Caco-2 (cell line): ENCODE results near the gene PCNX4. TPM values are rescaled to one million over a fixed set of nuclear protein-coding genes. Genes with fewer than 3 reads are reported as not detected.

Experiments
- BruUV-seq: library from RNA; stranded (reverse); fragments of 400-500 nt; replicated peaks from 2 replicates; lab custom pipeline; 2021; lab: Mats Ljungman, UMichigan
- CTCF ChIA-PET: fragments of 300-600 bp; sonication (Branson Sonifier 250); formaldehyde crosslinking; loops from one replicate; lab custom pipeline; 2022; ENCODE audit warnings: antibody characterized with exemption; lab: Charles Lee
- POLR2A ChIA-PET: fragments of 300-600 bp; sonication (Branson Sonifier 250); formaldehyde crosslinking; loops from one replicate; lab custom pipeline; 2022; ENCODE audit warnings: antibody characterized with exemption; lab: Charles Lee
- DNase-seq, 2 experiments: peaks; one replicate each; pipeline versions ENCODE4 v3.0.0 to v3.0.0-alpha.2; 2020 to 2022
- H3K27me3 ChIP-seq: replicated peaks from 2 replicates; pipeline ENCODE4 v1.6.0; 2011; ENCODE audit warnings: low read length; ENCODE audit not compliant: control insufficient read depth, insufficient read depth
- H3K36me3 ChIP-seq: 2 replicates; pipeline ENCODE4 v1.5.1; 2011; ENCODE audit warnings: low read length; ENCODE audit not compliant: control insufficient read depth, insufficient read depth
- H3K4me1 ChIP-seq: fragments of 250-450 bp; sonication (Bioruptor Pico); 2 replicates; pipeline ENCODE4 v1.5.1; 2020; ENCODE audit warnings: mild to moderate bottlenecking
- H3K4me3 ChIP-seq: 2 replicates; pipeline ENCODE4 v1.5.1; 2011; ENCODE audit warnings: low read depth, mild to moderate bottlenecking, control low read depth, low read length
- H3K9me3 ChIP-seq: fragments of 250-450 bp; sonication (Bioruptor Pico); 2 replicates; pipeline ENCODE4 v1.5.1; 2020; ENCODE audit warnings: mild to moderate bottlenecking, moderate library complexity
- H3K27ac Mint-ChIP-seq: one replicate; pipeline ENCODE4 v1.8.0; 2022; ENCODE audit warnings: mixed read lengths; ENCODE audit not compliant: unreplicated experiment
- H3K27me3 Mint-ChIP-seq: one replicate; pipeline ENCODE4 v1.8.0; 2022; ENCODE audit warnings: mixed read lengths; ENCODE audit not compliant: insufficient read depth, unreplicated experiment
- H3K36me3 Mint-ChIP-seq: one replicate; pipeline ENCODE4 v1.8.0; 2022; ENCODE audit warnings: mild to moderate bottlenecking, mixed read lengths; ENCODE audit not compliant: insufficient read depth, unreplicated experiment
- H3K4me1 Mint-ChIP-seq: one replicate; pipeline ENCODE4 v1.8.0; 2022; ENCODE audit warnings: low read depth, mixed read lengths; ENCODE audit not compliant: unreplicated experiment
- H3K4me3 Mint-ChIP-seq: one replicate; pipeline ENCODE4 v1.8.0; 2022; ENCODE audit warnings: mild to moderate bottlenecking, moderate library complexity, mixed read lengths; ENCODE audit not compliant: unreplicated experiment
- H3K9me3 Mint-ChIP-seq: one replicate; pipeline ENCODE4 v1.8.0; 2022; ENCODE audit warnings: mixed read lengths; ENCODE audit not compliant: unreplicated experiment
- intact Hi-C: fragments of 100-400 bp; cut with micrococcal nuclease; formaldehyde crosslinking; loops from one replicate; pipeline ENCODE4 v1.10.0; 2022; ENCODE audit not compliant: unreplicated experiment
- total RNA-seq: library from RNA; stranded (reverse); gene quantifications from 2 replicates; pipeline ENCODE4 v1.2.3, GENCODE V29; 2022
- TF ChIP-seq, protein P1 (sequence below), 2 experiments: fragments of 200-600 bp in 1 of 2; IDR thresholded peaks; 1 replicate in 1 of 2; 2 replicates in 1 of 2; pipeline versions ENCODE4 v1.5.1 to v1.8.0; 2011 to 2022; ENCODE audit warnings: antibody characterized with exemption in 1 of 2, control low read depth in 1 of 2, inconsistent platforms in 1 of 2, low read depth in 1 of 2, low read length in 1 of 2, mild to moderate bottlenecking in 1 of 2, moderate library complexity in 1 of 2; ENCODE audit not compliant: insufficient read depth in 1 of 2, severe bottlenecking in 1 of 2, unreplicated experiment in 1 of 2

PCNX4 gene
- total RNA-seq, 1 experiment from 2014 or later, result 72.7 TPM

GRCh38 chr14:60188696-60189095 is 97.0 kb downstream of the PCNX4 start:
- no peak overlapping the region for H3K4me3 ChIP-seq
- H3K4me1 ChIP-seq, result no peaks in the 10 kb centered on the region
- Mint-ChIP-seq H3K27me3 (peaks cover 2% of the 10 kb centered on the region), H3K4me3 (no peak overlapping the region), H3K27ac (no peak overlapping the region), H3K9me3 (no peaks in the 10 kb centered on the region), H3K36me3 (no peaks in the 10 kb centered on the region), H3K4me1 (no peaks in the 10 kb centered on the region)
- no TSS peak for BruUV-seq
- POLR2A ChIA-PET, result no interaction called here
- intact Hi-C loops, result loop anchor here (1.0 to 10.0 kb wide), 6 partner anchors 139 to 684 kb away; partner anchors contain the start of gene CCDC175
- H3K27me3 ChIP-seq, result no peaks in the 10 kb centered on the region
- CTCF ChIA-PET, result interaction anchor here (0.6 kb wide), 1 partner anchor 78 kb away, joined by 3 read pairs; no protein-coding TSS in a partner anchor
- H3K9me3 ChIP-seq, result no peaks in the 10 kb centered on the region
- no peaks in the 10 kb centered on the region for H3K36me3 ChIP-seq
- no peak for DNase-seq
- TF ChIP-seq, protein P1, sequence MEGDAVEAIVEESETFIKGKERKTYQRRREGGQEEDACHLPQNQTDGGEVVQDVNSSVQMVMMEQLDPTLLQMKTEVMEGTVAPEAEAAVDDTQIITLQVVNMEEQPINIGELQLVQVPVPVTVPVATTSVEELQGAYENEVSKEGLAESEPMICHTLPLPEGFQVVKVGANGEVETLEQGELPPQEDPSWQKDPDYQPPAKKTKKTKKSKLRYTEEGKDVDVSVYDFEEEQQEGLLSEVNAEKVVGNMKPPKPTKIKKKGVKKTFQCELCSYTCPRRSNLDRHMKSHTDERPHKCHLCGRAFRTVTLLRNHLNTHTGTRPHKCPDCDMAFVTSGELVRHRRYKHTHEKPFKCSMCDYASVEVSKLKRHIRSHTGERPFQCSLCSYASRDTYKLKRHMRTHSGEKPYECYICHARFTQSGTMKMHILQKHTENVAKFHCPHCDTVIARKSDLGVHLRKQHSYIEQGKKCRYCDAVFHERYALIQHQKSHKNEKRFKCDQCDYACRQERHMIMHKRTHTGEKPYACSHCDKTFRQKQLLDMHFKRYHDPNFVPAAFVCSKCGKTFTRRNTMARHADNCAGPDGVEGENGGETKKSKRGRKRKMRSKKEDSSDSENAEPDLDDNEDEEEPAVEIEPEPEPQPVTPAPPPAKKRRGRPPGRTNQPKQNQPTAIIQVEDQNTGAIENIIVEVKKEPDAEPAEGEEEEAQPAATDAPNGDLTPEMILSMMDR (IDR thresholded peaks at IDR 0.05; ENCODE audit: insufficient read depth in 1 of 2, low read depth in 1 of 2, low read length in 1 of 2, severe bottlenecking in 1 of 2, unreplicated experiment in 1 of 2), result no peak

DNA sequence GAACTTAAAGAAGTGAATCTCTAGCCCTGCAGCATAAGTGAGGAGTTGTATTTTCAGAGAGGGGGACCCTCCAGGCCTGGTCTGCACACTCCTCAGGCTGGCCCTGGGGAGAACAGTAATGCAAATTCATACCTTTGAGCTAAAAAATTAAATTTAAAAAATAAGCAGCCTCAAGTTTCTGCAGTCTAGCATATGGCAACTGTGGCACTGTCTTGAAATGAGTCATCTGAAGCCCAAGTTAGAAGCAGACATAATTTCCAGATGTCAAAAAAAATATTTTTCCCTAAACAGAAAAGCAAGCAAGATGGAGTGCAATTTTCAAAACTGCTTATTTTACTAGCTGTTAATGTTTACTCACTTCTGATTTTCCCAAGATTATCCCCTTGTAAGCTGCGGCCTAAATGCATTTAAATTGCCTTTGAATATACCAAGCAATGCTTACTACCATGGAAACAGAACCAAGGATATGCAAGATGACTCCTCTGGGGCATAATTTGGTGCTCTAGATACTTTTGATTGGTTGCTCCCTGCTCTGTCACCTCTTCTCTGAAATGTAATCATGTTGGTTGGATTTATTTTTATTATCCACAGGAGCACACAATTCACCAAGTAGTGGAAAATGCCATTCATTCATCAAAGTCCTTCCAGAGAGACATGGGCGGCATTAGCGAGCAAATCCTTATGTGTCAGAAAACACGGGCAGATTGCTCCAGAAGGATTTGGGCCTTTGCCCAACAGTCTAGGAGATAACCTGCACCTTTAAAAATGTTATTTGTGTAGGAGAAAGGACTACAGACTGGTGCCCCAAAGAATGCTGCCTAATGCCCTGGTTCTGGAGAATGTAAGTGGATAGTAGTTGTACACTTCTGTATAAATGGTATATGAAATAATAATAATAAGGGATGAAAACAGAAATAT is 98.5 kb downstream of the PCNX4 start:
- no peak for DNase-seq
- Histone ChIP-seq H3K27me3 (no peaks in the 10 kb centered on the region), H3K4me1 (no peaks in the 10 kb centered on the region), H3K36me3 (no peaks in the 10 kb centered on the region), H3K4me3 (no peak overlapping the region), H3K9me3 (no peaks in the 10 kb centered on the region)
- POLR2A ChIA-PET, result no interaction called here
- Mint-ChIP-seq H3K9me3 (no peaks in the 10 kb centered on the region), H3K27ac (no peak overlapping the region), H3K4me1 (no peaks in the 10 kb centered on the region), H3K36me3 (no peaks in the 10 kb centered on the region), H3K27me3 (peaks cover 2% of the 10 kb centered on the region), H3K4me3 (no peak overlapping the region)
- CTCF ChIA-PET, result no interaction called here
- TF ChIP-seq, protein P1 (IDR thresholded peaks at IDR 0.05; ENCODE audit: insufficient read depth in 1 of 2, low read depth in 1 of 2, low read length in 1 of 2, severe bottlenecking in 1 of 2, unreplicated experiment in 1 of 2), result no peak
- BruUV-seq, result no TSS peak
- intact Hi-C loops, result loop anchor here (5.0 to 10.0 kb wide), 5 partner anchors 137 to 685 kb away; partner anchors contain the start of gene CCDC175

DNA sequence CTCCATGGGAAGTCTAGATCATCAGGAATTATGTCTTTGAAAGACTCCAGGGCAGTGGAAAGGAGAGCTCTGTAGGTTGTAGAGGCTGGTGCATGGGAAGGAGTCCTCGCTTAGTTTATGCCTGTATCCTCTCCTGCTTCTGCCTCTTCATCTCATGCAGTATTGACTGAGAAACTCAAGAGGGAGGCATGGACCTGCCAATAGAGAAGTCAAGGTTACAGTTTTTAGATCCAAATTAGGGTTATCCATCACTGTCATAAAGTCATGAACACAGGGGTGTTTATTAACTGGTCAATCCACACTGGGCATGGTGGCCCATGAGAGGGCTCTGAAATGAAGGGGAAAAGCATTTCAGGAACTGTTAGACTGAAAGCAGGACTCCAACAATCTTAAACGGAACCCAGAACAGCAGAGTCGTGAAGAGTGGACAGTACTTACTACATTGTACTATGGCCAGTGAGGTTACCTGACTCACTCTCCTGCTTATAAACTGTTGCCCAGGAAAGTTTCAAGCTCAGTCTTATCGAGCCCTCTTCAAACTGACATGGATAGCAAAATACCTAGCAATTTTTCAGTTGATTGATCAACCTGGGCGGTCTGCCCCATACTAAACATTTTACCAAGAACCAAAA is 103.6 kb downstream of the PCNX4 start:
- Mint-ChIP-seq H3K27me3 (peaks cover 2% of the 10 kb centered on the region), H3K4me3 (no peak overlapping the region), H3K27ac (no peak overlapping the region), H3K36me3 (no peaks in the 10 kb centered on the region), H3K4me1 (no peaks in the 10 kb centered on the region), H3K9me3 (peaks cover 10% of the 10 kb centered on the region)
- ChIA-PET POLR2A (no interaction called here), CTCF (no interaction called here)
- no peaks in the 10 kb centered on the region; the same call in 1 of the 2 replicates for H3K4me1 ChIP-seq
- TF ChIP-seq, protein P1 (IDR thresholded peaks at IDR 0.05; ENCODE audit: insufficient read depth in 1 of 2, low read depth in 1 of 2, low read length in 1 of 2, severe bottlenecking in 1 of 2, unreplicated experiment in 1 of 2), result peak in 1 of 2 experiments; percentile 26
- H3K9me3 ChIP-seq, result no peaks in the 10 kb centered on the region
- no peak for DNase-seq
- intact Hi-C loops, result no loop called here
- BruUV-seq, result no TSS peak
- no peaks in the 10 kb centered on the region for H3K36me3 ChIP-seq
- H3K4me3 ChIP-seq, result no peak overlapping the region
- no peaks in the 10 kb centered on the region for H3K27me3 ChIP-seq
